GM12878 (cell line): ENCODE results near the gene B4GALT5. TPM values are rescaled to one million over a fixed set of nuclear protein-coding genes. Genes with fewer than 3 reads are reported as not detected.

ENCODE experiments used
- ATAC-seq: fragments of 200-7000 bp; cut with Tn5 transposase; 3 replicates; pipeline ENCODE4 v1.9.1; 2020; ENCODE audit warnings: mild to moderate bottlenecking, moderate library complexity
- BruUV-seq: library from RNA; stranded (reverse); fragments of 400-500 nt; replicated peaks from 2 replicates; lab custom pipeline; 2021; lab: Mats Ljungman, UMichigan
- CTCF ChIA-PET: fragments of 300-600 bp; sonication (Branson Sonifier 250); formaldehyde crosslinking; extraction: SDS; loops from one replicate; lab custom pipeline; 2021; ENCODE audit warnings: inconsistent platforms; lab: Yijun Ruan, JAX
- POLR2A ChIA-PET: fragments of 350-600 bp; formaldehyde crosslinking; extraction: SDS; loops from one replicate; lab custom pipeline; 2021; ENCODE audit warnings: inconsistent platforms; lab: Charles Lee
- RAD21 ChIA-PET: fragments of 300-600 bp; sonication (Branson Sonifier 250); formaldehyde crosslinking; loops from one replicate; lab custom pipeline; 2023; ENCODE audit warnings: antibody characterized with exemption; ENCODE audit not compliant: unreplicated experiment; lab: Charles Lee
- SMC1A ChIA-PET: fragments of 300-600 bp; sonication (Branson Sonifier 250); formaldehyde crosslinking; loops from one replicate; lab custom pipeline; 2023; ENCODE audit not compliant: unreplicated experiment, uncharacterized antibody; lab: Charles Lee
- DNase-seq: peaks from one replicate; pipeline ENCODE4 v3.0.0-alpha.2; 2011; ENCODE audit warnings: low read depth, low spot score
- FAIRE-seq: peaks from 3 replicates; lab custom pipeline; 2011; peaks lifted over from hg19 to GRCh38; lab: Jason Lieb, UNC
- H2AFZ ChIP-seq: 2 replicates; pipeline ENCODE4 v1.6.0; 2011; ENCODE audit warnings: low read depth, low read length, control low read depth; ENCODE audit not compliant: control insufficient read depth
- H3K27ac ChIP-seq: 2 replicates; pipeline ENCODE4 v1.5.1; 2011; ENCODE audit warnings: control low read depth; ENCODE audit not compliant: control insufficient read depth, insufficient read depth
- H3K27me3 ChIP-seq, 2 experiments: replicated peaks in 1 of 2; 2 replicates each; pipeline versions ENCODE4 v1.6.0 to v1.6.1; 2011; ENCODE audit warnings: low read length in 1 of 2; ENCODE audit not compliant: control insufficient read depth in 2 of 2, insufficient read depth in 2 of 2
- H3K36me3 ChIP-seq, 2 experiments: 2 replicates each; pipeline ENCODE4 v1.5.1; 2011; ENCODE audit warnings: low read length in 1 of 2; ENCODE audit not compliant: control insufficient read depth in 2 of 2, insufficient read depth in 2 of 2
- H3K4me1 ChIP-seq: 2 replicates; pipeline ENCODE4 v1.6.1; 2011; ENCODE audit warnings: mild to moderate bottlenecking, low read length, moderate library complexity, mixed read lengths; ENCODE audit not compliant: control insufficient read depth, insufficient read depth
- H3K4me2 ChIP-seq: 2 replicates; pipeline ENCODE4 v1.6.0; 2011; ENCODE audit warnings: control low read depth; ENCODE audit not compliant: control insufficient read depth, insufficient read depth
- H3K4me3 ChIP-seq: fragments of 200-600 bp; sonication (generic); 2 replicates; pipeline ENCODE4 v1.5.1; 2016
- H3K79me2 ChIP-seq: 2 replicates; pipeline ENCODE4 v1.6.0; 2011; ENCODE audit warnings: low read length; ENCODE audit not compliant: control insufficient read depth, insufficient read depth
- H3K9ac ChIP-seq: 2 replicates; pipeline ENCODE4 v1.8.0; 2011; ENCODE audit warnings: low read length, control low read depth, mixed read lengths; ENCODE audit not compliant: control insufficient read depth, insufficient read depth
- H3K9me3 ChIP-seq: replicated peaks from 3 replicates; pipeline ENCODE4 v1.5.1; 2011; ENCODE audit warnings: mild to moderate bottlenecking, low read length; ENCODE audit not compliant: control insufficient read depth, insufficient read depth
- H4K20me1 ChIP-seq: 2 replicates; pipeline ENCODE4 v1.6.0; 2011; ENCODE audit not compliant: control insufficient read depth, insufficient read depth
- ASH2L ChIP-seq: fragments of 300-600, 200-600 bp; sonication (generic); IDR thresholded peaks from 2 replicates; pipeline ENCODE4 v1.6.1; 2017; ENCODE audit warnings: low read depth, mild to moderate bottlenecking, borderline replicate concordance
- BCL11A ChIP-seq: IDR thresholded peaks from 2 replicates; pipeline ENCODE4 v1.6.1; 2011; ENCODE audit warnings: low read depth, low read length
- KAT2A ChIP-seq: conservative IDR thresholded peaks from 2 replicates; pipeline ENCODE4 v1.6.1; 2011; ENCODE audit warnings: low read depth, low read length; ENCODE audit not compliant: control insufficient read depth
- LARP7 ChIP-seq: fragments of 450-650 bp; IDR thresholded peaks from 2 replicates; pipeline ENCODE4 v1.6.1; 2017; ENCODE audit warnings: mild to moderate bottlenecking
- NFYB ChIP-seq: IDR thresholded peaks from 2 replicates; pipeline ENCODE4 v1.6.1; 2011; ENCODE audit warnings: low read depth, mild to moderate bottlenecking, low read length, improper control_type of control experiment, moderate library complexity; ENCODE audit not compliant: insufficient read depth
- WGBS: methylation state at CpG from one replicate; pipeline ENCODE4 v1.1.6; 2016; ENCODE audit warnings: low lambda C conversion rate; ENCODE audit not compliant: insufficient replicate concordance, insufficient coverage; ENCODE audit errors: missing lambda C conversion rate; 5-methylcytosine and 5-hydroxymethylcytosine counted together
- in situ Hi-C: fragments of 300-500 bp; cut with MboI; formaldehyde crosslinking; loops from 9 replicates; pipeline ENCODE4 v1.14.3; 2018; ENCODE audit warnings: mixed read lengths
- intact Hi-C: fragments of 100-400 bp; cut with micrococcal nuclease; formaldehyde crosslinking; loops from one replicate; pipeline ENCODE4 v1.14.2; 2022; ENCODE audit not compliant: unreplicated experiment
- polyA plus RNA-seq, 11 experiments: library from polyadenylated mRNA; depleted of rRNA in 4 of 11; unstranded in 6 of 11; stranded (reverse) in 5 of 11; fragments of >200 nt; fragmentation: Nextera tagmentation in 4 of 11; fragmentation: Illumina TruSeq in 1 of 11; extraction: Ambion mirVana in 4 of 11; extraction: Trizol in 1 of 11; gene quantifications; 1 replicate in 1 of 11; 2 replicates in 10 of 11; pipeline versions ENCODE4 v1.2.1 to v1.2.3, GENCODE V29; 2011 to 2016; ENCODE audit warnings: inconsistent platforms in 2 of 11, missing spikeins in 2 of 11, low read depth in 1 of 11
- total RNA-seq, 4 experiments: library from RNA; depleted of rRNA in 3 of 4; stranded (reverse); fragments of >200 nt in 3 of 4; fragmentation: Illumina TruSeq in 1 of 4; extraction: Trizol in 1 of 4; gene quantifications; 2 replicates each; pipeline versions ENCODE4 v1.2.1 to v1.2.3, GENCODE V29; 2013 to 2021
- TF ChIP-seq, protein P1 (sequence below): IDR thresholded peaks from 2 replicates; pipeline ENCODE4 v1.6.1; 2012; ENCODE audit warnings: improper control_type of control experiment, low read depth, low read length; ENCODE audit not compliant: insufficient replicate concordance
- TF ChIP-seq, protein P2 (sequence below): fragments of 450-650 bp; conservative IDR thresholded peaks from 2 replicates; pipeline ENCODE4 v1.6.1; 2017; ENCODE audit warnings: mild to moderate bottlenecking, moderate library complexity

The B4GALT5 gene
- total and polyA plus RNA-seq, 10 of the 15 experiments (the other 5 are each of a cell fraction or from before 2014, with no cell fraction given) = 2.0 to 55.5 (median 20.2) TPM

DNA sequence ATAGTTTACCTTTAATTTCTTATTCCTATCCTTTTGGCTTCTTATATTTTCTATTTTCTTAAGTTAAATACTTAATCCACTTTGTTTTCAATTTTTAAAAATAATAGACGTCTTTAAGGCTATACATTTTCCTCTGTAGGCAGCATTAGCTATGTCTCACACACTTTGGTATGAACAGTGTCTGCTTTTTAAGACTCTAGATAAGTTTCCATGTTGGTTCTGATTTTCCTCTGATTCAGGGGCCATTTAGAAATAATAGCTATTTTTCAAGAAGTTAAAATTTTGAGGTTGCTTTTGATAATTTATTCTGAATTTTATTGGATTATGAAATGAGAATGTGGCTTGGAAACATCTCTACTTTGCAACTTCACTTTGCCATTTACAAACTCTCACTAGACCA lies 91.4 kb downstream of the B4GALT5 start:
- CTCF ChIA-PET = interaction anchor here (1.3 to 3.1 kb wide), 2 partner anchors 40 to 223 kb away, joined by 3 to 8 read pairs; no protein-coding TSS in a partner anchor
- ATAC-seq = no peak

More for the DNA sequence above, 91.4 kb downstream of the B4GALT5 start:
- Histone ChIP-seq H3K4me3 (no peak overlapping the region), H3K9ac (no peak overlapping the region), H3K27ac (no peak overlapping the region), H3K9me3 (peaks cover 8% of the 10 kb centered on the region; the same call in 2 of the 3 replicates), H3K27me3 (no peaks in the 10 kb centered on the region), H4K20me1 (no peaks in the 10 kb centered on the region), H3K4me2 (no peak overlapping the region), H3K4me1 (peaks cover 52% of the 10 kb centered on the region), H3K79me2 (0 out of 2 replicates have a peak, but pooled peaks cover 2% of the 10 kb centered on the region), H3K36me3 (no peaks in the 10 kb centered on the region), H2AFZ (no peak overlapping the region)
- 92% methylated on average over 1 of the region's 1 CpG for WGBS
- in situ Hi-C loops (no loop called here), intact Hi-C loops (loop anchor here (5.0 kb wide), 1 partner anchor 180 kb away; no protein-coding TSS in a partner anchor)
- no peak for DNase-seq
- ChIA-PET RAD21 (no interaction called here), SMC1A (interaction anchor here (0.8 to 3.7 kb wide), 3 partner anchors 9 to 224 kb away, joined by 3 to 45 read pairs (median 5); no protein-coding TSS in a partner anchor), POLR2A (interaction anchor here (1.7 to 3.0 kb wide), 2 partner anchors 8 to 46 kb away, joined by 6 to 12 read pairs; no protein-coding TSS in a partner anchor)
- no peak for FAIRE-seq
- BruUV-seq = no TSS peak
- TF ChIP-seq BCL11A (no peak), LARP7 (no peak), NFYB (no peak), KAT2A (no peak), ASH2L (no peak)
- TF ChIP-seq, protein P1, sequence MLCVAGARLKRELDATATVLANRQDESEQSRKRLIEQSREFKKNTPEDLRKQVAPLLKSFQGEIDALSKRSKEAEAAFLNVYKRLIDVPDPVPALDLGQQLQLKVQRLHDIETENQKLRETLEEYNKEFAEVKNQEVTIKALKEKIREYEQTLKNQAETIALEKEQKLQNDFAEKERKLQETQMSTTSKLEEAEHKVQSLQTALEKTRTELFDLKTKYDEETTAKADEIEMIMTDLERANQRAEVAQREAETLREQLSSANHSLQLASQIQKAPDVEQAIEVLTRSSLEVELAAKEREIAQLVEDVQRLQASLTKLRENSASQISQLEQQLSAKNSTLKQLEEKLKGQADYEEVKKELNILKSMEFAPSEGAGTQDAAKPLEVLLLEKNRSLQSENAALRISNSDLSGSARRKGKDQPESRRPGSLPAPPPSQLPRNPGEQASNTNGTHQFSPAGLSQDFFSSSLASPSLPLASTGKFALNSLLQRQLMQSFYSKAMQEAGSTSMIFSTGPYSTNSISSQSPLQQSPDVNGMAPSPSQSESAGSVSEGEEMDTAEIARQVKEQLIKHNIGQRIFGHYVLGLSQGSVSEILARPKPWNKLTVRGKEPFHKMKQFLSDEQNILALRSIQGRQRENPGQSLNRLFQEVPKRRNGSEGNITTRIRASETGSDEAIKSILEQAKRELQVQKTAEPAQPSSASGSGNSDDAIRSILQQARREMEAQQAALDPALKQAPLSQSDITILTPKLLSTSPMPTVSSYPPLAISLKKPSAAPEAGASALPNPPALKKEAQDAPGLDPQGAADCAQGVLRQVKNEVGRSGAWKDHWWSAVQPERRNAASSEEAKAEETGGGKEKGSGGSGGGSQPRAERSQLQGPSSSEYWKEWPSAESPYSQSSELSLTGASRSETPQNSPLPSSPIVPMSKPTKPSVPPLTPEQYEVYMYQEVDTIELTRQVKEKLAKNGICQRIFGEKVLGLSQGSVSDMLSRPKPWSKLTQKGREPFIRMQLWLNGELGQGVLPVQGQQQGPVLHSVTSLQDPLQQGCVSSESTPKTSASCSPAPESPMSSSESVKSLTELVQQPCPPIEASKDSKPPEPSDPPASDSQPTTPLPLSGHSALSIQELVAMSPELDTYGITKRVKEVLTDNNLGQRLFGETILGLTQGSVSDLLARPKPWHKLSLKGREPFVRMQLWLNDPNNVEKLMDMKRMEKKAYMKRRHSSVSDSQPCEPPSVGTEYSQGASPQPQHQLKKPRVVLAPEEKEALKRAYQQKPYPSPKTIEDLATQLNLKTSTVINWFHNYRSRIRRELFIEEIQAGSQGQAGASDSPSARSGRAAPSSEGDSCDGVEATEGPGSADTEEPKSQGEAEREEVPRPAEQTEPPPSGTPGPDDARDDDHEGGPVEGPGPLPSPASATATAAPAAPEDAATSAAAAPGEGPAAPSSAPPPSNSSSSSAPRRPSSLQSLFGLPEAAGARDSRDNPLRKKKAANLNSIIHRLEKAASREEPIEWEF = no peak
- TF ChIP-seq, protein P2, sequence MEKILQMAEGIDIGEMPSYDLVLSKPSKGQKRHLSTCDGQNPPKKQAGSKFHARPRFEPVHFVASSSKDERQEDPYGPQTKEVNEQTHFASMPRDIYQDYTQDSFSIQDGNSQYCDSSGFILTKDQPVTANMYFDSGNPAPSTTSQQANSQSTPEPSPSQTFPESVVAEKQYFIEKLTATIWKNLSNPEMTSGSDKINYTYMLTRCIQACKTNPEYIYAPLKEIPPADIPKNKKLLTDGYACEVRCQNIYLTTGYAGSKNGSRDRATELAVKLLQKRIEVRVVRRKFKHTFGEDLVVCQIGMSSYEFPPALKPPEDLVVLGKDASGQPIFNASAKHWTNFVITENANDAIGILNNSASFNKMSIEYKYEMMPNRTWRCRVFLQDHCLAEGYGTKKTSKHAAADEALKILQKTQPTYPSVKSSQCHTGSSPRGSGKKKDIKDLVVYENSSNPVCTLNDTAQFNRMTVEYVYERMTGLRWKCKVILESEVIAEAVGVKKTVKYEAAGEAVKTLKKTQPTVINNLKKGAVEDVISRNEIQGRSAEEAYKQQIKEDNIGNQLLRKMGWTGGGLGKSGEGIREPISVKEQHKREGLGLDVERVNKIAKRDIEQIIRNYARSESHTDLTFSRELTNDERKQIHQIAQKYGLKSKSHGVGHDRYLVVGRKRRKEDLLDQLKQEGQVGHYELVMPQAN = no peak
